GM12878 (cell line): Measurements from ENCODE around the gene DSE. TPM values are rescaled to one million over a fixed set of nuclear protein-coding genes. Genes with fewer than 3 reads are reported as not detected.

Experiments
- ATAC-seq: fragments of 200-7000 bp; cut with Tn5 transposase; 3 replicates; pipeline ENCODE4 v1.9.1; 2020; ENCODE audit warnings: mild to moderate bottlenecking, moderate library complexity
- BruUV-seq: library from RNA; stranded (reverse); fragments of 400-500 nt; replicated peaks from 2 replicates; lab custom pipeline; 2021; lab: Mats Ljungman, UMichigan
- CTCF ChIA-PET: fragments of 300-600 bp; sonication (Branson Sonifier 250); formaldehyde crosslinking; extraction: SDS; loops from one replicate; lab custom pipeline; 2021; ENCODE audit warnings: inconsistent platforms; lab: Yijun Ruan, JAX
- POLR2A ChIA-PET: fragments of 350-600 bp; formaldehyde crosslinking; extraction: SDS; loops from one replicate; lab custom pipeline; 2021; ENCODE audit warnings: inconsistent platforms; lab: Charles Lee
- RAD21 ChIA-PET: fragments of 300-600 bp; sonication (Branson Sonifier 250); formaldehyde crosslinking; loops from one replicate; lab custom pipeline; 2023; ENCODE audit warnings: antibody characterized with exemption; ENCODE audit not compliant: unreplicated experiment; lab: Charles Lee
- SMC1A ChIA-PET: fragments of 300-600 bp; sonication (Branson Sonifier 250); formaldehyde crosslinking; loops from one replicate; lab custom pipeline; 2023; ENCODE audit not compliant: unreplicated experiment, uncharacterized antibody; lab: Charles Lee
- DNase-seq: peaks from one replicate; pipeline ENCODE4 v3.0.0-alpha.2; 2011; ENCODE audit warnings: low read depth, low spot score
- FAIRE-seq: peaks from 3 replicates; lab custom pipeline; 2011; peaks lifted over from hg19 to GRCh38; lab: Jason Lieb, UNC
- H2AFZ ChIP-seq: 2 replicates; pipeline ENCODE4 v1.6.0; 2011; ENCODE audit warnings: low read depth, low read length, control low read depth; ENCODE audit not compliant: control insufficient read depth
- H3K27ac ChIP-seq: 2 replicates; pipeline ENCODE4 v1.5.1; 2011; ENCODE audit warnings: control low read depth; ENCODE audit not compliant: control insufficient read depth, insufficient read depth
- H3K27me3 ChIP-seq, 2 experiments: replicated peaks in 1 of 2; 2 replicates each; pipeline versions ENCODE4 v1.6.0 to v1.6.1; 2011; ENCODE audit warnings: low read length in 1 of 2; ENCODE audit not compliant: control insufficient read depth in 2 of 2, insufficient read depth in 2 of 2
- H3K36me3 ChIP-seq, 2 experiments: 2 replicates each; pipeline ENCODE4 v1.5.1; 2011; ENCODE audit warnings: low read length in 1 of 2; ENCODE audit not compliant: control insufficient read depth in 2 of 2, insufficient read depth in 2 of 2
- H3K4me1 ChIP-seq: 2 replicates; pipeline ENCODE4 v1.6.1; 2011; ENCODE audit warnings: mild to moderate bottlenecking, low read length, moderate library complexity, mixed read lengths; ENCODE audit not compliant: control insufficient read depth, insufficient read depth
- H3K4me2 ChIP-seq: 2 replicates; pipeline ENCODE4 v1.6.0; 2011; ENCODE audit warnings: control low read depth; ENCODE audit not compliant: control insufficient read depth, insufficient read depth
- H3K4me3 ChIP-seq: fragments of 200-600 bp; sonication (generic); 2 replicates; pipeline ENCODE4 v1.5.1; 2016
- H3K79me2 ChIP-seq: 2 replicates; pipeline ENCODE4 v1.6.0; 2011; ENCODE audit warnings: low read length; ENCODE audit not compliant: control insufficient read depth, insufficient read depth
- H3K9ac ChIP-seq: 2 replicates; pipeline ENCODE4 v1.8.0; 2011; ENCODE audit warnings: low read length, control low read depth, mixed read lengths; ENCODE audit not compliant: control insufficient read depth, insufficient read depth
- H3K9me3 ChIP-seq: replicated peaks from 3 replicates; pipeline ENCODE4 v1.5.1; 2011; ENCODE audit warnings: mild to moderate bottlenecking, low read length; ENCODE audit not compliant: control insufficient read depth, insufficient read depth
- H4K20me1 ChIP-seq: 2 replicates; pipeline ENCODE4 v1.6.0; 2011; ENCODE audit not compliant: control insufficient read depth, insufficient read depth
- ATF7 ChIP-seq: fragments of 450-650 bp; IDR thresholded peaks from 2 replicates; pipeline ENCODE4 v1.6.1; 2016; ENCODE audit warnings: low read depth, mild to moderate bottlenecking
- CBX3 ChIP-seq: fragments of 200-600 bp; sonication (generic); IDR thresholded peaks from 2 replicates; pipeline ENCODE4 v1.6.1; 2016; ENCODE audit warnings: low read depth, borderline replicate concordance
- CREB1 ChIP-seq: IDR thresholded peaks from 2 replicates; pipeline ENCODE4 v1.6.1; 2012; ENCODE audit warnings: low read depth, mild to moderate bottlenecking, inconsistent platforms
- NFXL1 ChIP-seq: fragments of 450-650 bp; IDR thresholded peaks from 2 replicates; pipeline ENCODE4 v1.6.1; 2017; ENCODE audit warnings: antibody characterized with exemption, mild to moderate bottlenecking, borderline replicate concordance
- TCF12 ChIP-seq: IDR thresholded peaks from 2 replicates; pipeline ENCODE4 v1.6.1; 2011; ENCODE audit warnings: low read depth, mild to moderate bottlenecking, low read length
- WGBS: methylation state at CpG from one replicate; pipeline ENCODE4 v1.1.6; 2016; ENCODE audit warnings: low lambda C conversion rate; ENCODE audit not compliant: insufficient replicate concordance, insufficient coverage; ENCODE audit errors: missing lambda C conversion rate; 5-methylcytosine and 5-hydroxymethylcytosine counted together
- in situ Hi-C: fragments of 300-500 bp; cut with MboI; formaldehyde crosslinking; loops from 9 replicates; pipeline ENCODE4 v1.14.3; 2018; ENCODE audit warnings: mixed read lengths
- intact Hi-C: fragments of 100-400 bp; cut with micrococcal nuclease; formaldehyde crosslinking; loops from one replicate; pipeline ENCODE4 v1.14.2; 2022; ENCODE audit not compliant: unreplicated experiment
- polyA plus RNA-seq, 11 experiments: library from polyadenylated mRNA; depleted of rRNA in 4 of 11; unstranded in 6 of 11; stranded (reverse) in 5 of 11; fragments of >200 nt; fragmentation: Nextera tagmentation in 4 of 11; fragmentation: Illumina TruSeq in 1 of 11; extraction: Ambion mirVana in 4 of 11; extraction: Trizol in 1 of 11; gene quantifications; 1 replicate in 1 of 11; 2 replicates in 10 of 11; pipeline versions ENCODE4 v1.2.1 to v1.2.3, GENCODE V29; 2011 to 2016; ENCODE audit warnings: inconsistent platforms in 2 of 11, missing spikeins in 2 of 11, low read depth in 1 of 11
- total RNA-seq, 4 experiments: library from RNA; depleted of rRNA in 3 of 4; stranded (reverse); fragments of >200 nt in 3 of 4; fragmentation: Illumina TruSeq in 1 of 4; extraction: Trizol in 1 of 4; gene quantifications; 2 replicates each; pipeline versions ENCODE4 v1.2.1 to v1.2.3, GENCODE V29; 2013 to 2021
- TF ChIP-seq, protein P1 (sequence below): fragments of 450-650 bp; IDR thresholded peaks from 2 replicates; pipeline ENCODE4 v1.6.1; 2016; ENCODE audit warnings: mild to moderate bottlenecking
- TF ChIP-seq, protein P2 (sequence below): fragments of 450-650 bp; formaldehyde crosslinking; IDR thresholded peaks from 2 replicates; pipeline ENCODE4 v1.5.0; 2022; ENCODE audit warnings: mild to moderate bottlenecking, missing genetic modification characterization
- TF ChIP-seq, protein P3 (sequence below): IDR thresholded peaks from 2 replicates; pipeline ENCODE4 v1.6.1; 2011; ENCODE audit warnings: mild to moderate bottlenecking, low read depth, low read length, moderate library complexity; ENCODE audit not compliant: insufficient replicate concordance
- TF ChIP-seq, protein P4 (sequence below): fragments of 450-650 bp; IDR thresholded peaks from 2 replicates; pipeline ENCODE4 v1.6.1; 2016; ENCODE audit warnings: mild to moderate bottlenecking
- TF ChIP-seq, protein P5 (sequence below): fragments of 450-650 bp; formaldehyde crosslinking; IDR thresholded peaks from 2 replicates; pipeline ENCODE4 v1.4.0; 2020; ENCODE audit warnings: mild to moderate bottlenecking, moderate library complexity

The DSE gene
- total and polyA plus RNA-seq, 10 of the 15 experiments (the other 5 are each of a cell fraction or from before 2014, with no cell fraction given), result 12.6 to 76.4 (median 43.0) TPM

DNA sequence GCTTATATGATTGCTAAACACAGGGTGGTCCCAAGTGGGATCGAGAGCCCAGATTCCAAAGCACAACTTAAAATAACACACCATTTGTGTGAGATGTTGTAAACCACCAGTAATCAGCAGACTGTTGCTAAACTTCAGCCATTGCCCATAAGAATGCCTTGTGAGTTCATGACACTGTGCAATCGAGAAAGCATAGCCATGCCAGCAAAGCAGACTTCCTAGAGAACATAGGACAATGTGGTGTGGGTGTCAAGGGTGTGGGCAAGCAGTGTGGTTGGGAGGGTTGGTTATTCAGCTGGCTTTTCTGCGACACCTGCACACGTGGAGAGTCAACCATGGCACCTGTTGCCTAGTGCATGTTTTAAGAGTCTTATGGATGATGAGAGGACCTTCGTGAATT is 74.4 kb downstream of the DSE start:
- H2AFZ ChIP-seq, result no peak overlapping the region
- TF ChIP-seq TCF12 (no peak), ATF7 (no peak), CREB1 (no peak), CBX3 (no peak), NFXL1 (no peak)
- TF ChIP-seq, protein P1, sequence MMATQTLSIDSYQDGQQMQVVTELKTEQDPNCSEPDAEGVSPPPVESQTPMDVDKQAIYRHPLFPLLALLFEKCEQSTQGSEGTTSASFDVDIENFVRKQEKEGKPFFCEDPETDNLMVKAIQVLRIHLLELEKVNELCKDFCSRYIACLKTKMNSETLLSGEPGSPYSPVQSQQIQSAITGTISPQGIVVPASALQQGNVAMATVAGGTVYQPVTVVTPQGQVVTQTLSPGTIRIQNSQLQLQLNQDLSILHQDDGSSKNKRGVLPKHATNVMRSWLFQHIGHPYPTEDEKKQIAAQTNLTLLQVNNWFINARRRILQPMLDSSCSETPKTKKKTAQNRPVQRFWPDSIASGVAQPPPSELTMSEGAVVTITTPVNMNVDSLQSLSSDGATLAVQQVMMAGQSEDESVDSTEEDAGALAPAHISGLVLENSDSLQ, result no peak
- TF ChIP-seq, protein P2, sequence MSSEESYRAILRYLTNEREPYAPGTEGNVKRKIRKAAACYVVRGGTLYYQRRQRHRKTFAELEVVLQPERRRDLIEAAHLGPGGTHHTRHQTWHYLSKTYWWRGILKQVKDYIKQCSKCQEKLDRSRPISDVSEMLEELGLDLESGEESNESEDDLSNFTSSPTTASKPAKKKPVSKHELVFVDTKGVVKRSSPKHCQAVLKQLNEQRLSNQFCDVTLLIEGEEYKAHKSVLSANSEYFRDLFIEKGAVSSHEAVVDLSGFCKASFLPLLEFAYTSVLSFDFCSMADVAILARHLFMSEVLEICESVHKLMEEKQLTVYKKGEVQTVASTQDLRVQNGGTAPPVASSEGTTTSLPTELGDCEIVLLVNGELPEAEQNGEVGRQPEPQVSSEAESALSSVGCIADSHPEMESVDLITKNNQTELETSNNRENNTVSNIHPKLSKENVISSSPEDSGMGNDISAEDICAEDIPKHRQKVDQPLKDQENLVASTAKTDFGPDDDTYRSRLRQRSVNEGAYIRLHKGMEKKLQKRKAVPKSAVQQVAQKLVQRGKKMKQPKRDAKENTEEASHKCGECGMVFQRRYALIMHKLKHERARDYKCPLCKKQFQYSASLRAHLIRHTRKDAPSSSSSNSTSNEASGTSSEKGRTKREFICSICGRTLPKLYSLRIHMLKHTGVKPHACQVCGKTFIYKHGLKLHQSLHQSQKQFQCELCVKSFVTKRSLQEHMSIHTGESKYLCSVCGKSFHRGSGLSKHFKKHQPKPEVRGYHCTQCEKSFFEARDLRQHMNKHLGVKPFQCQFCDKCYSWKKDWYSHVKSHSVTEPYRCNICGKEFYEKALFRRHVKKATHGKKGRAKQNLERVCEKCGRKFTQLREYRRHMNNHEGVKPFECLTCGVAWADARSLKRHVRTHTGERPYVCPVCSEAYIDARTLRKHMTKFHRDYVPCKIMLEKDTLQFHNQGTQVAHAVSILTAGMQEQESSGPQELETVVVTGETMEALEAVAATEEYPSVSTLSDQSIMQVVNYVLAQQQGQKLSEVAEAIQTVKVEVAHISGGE, result no peak
- TF ChIP-seq, protein P3, sequence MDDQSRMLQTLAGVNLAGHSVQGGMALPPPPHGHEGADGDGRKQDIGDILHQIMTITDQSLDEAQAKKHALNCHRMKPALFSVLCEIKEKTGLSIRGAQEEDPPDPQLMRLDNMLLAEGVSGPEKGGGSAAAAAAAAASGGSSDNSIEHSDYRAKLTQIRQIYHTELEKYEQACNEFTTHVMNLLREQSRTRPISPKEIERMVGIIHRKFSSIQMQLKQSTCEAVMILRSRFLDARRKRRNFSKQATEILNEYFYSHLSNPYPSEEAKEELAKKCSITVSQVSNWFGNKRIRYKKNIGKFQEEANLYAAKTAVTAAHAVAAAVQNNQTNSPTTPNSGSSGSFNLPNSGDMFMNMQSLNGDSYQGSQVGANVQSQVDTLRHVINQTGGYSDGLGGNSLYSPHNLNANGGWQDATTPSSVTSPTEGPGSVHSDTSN, result no peak
- TF ChIP-seq, protein P4, sequence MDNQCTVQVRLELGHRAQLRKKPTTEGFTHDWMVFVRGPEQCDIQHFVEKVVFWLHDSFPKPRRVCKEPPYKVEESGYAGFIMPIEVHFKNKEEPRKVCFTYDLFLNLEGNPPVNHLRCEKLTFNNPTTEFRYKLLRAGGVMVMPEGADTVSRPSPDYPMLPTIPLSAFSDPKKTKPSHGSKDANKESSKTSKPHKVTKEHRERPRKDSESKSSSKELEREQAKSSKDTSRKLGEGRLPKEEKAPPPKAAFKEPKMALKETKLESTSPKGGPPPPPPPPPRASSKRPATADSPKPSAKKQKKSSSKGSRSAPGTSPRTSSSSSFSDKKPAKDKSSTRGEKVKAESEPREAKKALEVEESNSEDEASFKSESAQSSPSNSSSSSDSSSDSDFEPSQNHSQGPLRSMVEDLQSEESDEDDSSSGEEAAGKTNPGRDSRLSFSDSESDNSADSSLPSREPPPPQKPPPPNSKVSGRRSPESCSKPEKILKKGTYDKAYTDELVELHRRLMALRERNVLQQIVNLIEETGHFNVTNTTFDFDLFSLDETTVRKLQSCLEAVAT, result no peak
- TF ChIP-seq, protein P5, sequence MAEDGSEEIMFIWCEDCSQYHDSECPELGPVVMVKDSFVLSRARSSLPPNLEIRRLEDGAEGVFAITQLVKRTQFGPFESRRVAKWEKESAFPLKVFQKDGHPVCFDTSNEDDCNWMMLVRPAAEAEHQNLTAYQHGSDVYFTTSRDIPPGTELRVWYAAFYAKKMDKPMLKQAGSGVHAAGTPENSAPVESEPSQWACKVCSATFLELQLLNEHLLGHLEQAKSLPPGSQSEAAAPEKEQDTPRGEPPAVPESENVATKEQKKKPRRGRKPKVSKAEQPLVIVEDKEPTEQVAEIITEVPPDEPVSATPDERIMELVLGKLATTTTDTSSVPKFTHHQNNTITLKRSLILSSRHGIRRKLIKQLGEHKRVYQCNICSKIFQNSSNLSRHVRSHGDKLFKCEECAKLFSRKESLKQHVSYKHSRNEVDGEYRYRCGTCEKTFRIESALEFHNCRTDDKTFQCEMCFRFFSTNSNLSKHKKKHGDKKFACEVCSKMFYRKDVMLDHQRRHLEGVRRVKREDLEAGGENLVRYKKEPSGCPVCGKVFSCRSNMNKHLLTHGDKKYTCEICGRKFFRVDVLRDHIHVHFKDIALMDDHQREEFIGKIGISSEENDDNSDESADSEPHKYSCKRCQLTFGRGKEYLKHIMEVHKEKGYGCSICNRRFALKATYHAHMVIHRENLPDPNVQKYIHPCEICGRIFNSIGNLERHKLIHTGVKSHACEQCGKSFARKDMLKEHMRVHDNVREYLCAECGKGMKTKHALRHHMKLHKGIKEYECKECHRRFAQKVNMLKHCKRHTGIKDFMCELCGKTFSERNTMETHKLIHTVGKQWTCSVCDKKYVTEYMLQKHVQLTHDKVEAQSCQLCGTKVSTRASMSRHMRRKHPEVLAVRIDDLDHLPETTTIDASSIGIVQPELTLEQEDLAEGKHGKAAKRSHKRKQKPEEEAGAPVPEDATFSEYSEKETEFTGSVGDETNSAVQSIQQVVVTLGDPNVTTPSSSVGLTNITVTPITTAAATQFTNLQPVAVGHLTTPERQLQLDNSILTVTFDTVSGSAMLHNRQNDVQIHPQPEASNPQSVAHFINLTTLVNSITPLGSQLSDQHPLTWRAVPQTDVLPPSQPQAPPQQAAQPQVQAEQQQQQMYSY (CRISPR knock-in tag), result no peak

More for the DNA sequence above, 74.4 kb downstream of the DSE start:
- Histone ChIP-seq H3K36me3 (no peaks in the 10 kb centered on the region), H3K27me3 (no peaks in the 10 kb centered on the region), H3K4me3 (no peak overlapping the region), H4K20me1 (no peaks in the 10 kb centered on the region), H3K4me2 (no peak overlapping the region), H3K79me2 (no peaks in the 10 kb centered on the region), H3K4me1 (no peaks in the 10 kb centered on the region), H3K9me3 (no peaks in the 10 kb centered on the region), H3K9ac (no peak overlapping the region), H3K27ac (no peak overlapping the region)
- WGBS, result 66% methylated on average over 5 of the region's 5 CpGs
- FAIRE-seq (no peak), DNase-seq (no peak), ATAC-seq (no peak; the same call in 2 of the 3 replicates)
- in situ Hi-C loops, result no loop called here
- SMC1A ChIA-PET, result interaction anchor here (0.7 to 2.4 kb wide), 12 partner anchors 11 to 178 kb away, joined by 3 to 15 read pairs (median 6); no protein-coding TSS in a partner anchor
- RAD21 ChIA-PET, result interaction anchor here (0.6 to 7.3 kb wide), 11 partner anchors 24 to 177 kb away, joined by 3 to 54 read pairs (median 3); no protein-coding TSS in a partner anchor
- CTCF ChIA-PET, result interaction anchor here (0.6 to 2.8 kb wide), 23 partner anchors 9 to 549 kb away, joined by 3 to 9 read pairs (median 4); no protein-coding TSS in a partner anchor
- intact Hi-C loops, result loop anchor here (2.0 kb wide), 2 partner anchors 88 to 158 kb away; no protein-coding TSS in a partner anchor
- BruUV-seq, result no TSS peak
- POLR2A ChIA-PET, result interaction anchor here (1.0 kb wide), 1 partner anchor 37 kb away, joined by 3 read pairs; no protein-coding TSS in a partner anchor
